Measurements from ENCODE around the gene OR10H1.
"Not testable (repeated sequence)": the region's sequence is repeated elsewhere in the genome, so short reads cannot be mapped to it uniquely, and the experiment has no call there.

- not testable (repeated sequence) for TF ChIP-seq CTCF, POLR2A, EP300 (IDR thresholded peaks at IDR 0.05)
Measured at GRCh38 chr19:15835565-15836329, 20.3 kb upstream of the OR10H1 start.
